ENCODE results near the gene ELOVL5. TPM values are rescaled to one million over a fixed set of nuclear protein-coding genes. Genes with fewer than 3 reads are reported as not detected.

ELOVL5 gene
- total and polyA plus RNA-seq, 4 donors: 22.1 to 77.8 (median 57.8) TPM

GRCh38 chr6:53382421-53382820 is 33.7 kb upstream of the ELOVL5 start:
- Histone ChIP-seq H3K27me3 (ENCODE audit: control insufficient read depth in 4 of 4, insufficient read depth in 4 of 4, low read length in 3 of 4) (no peaks in the 10 kb centered on the region), H3K4me1 (ENCODE audit: control insufficient read depth in 4 of 4, insufficient read depth in 4 of 4, low read length in 3 of 4) (peaks cover 0 to 9% (median 5%) of the 10 kb centered on the region in 4 donors), H3K27ac (ENCODE audit: low read depth in 1 of 2, low read length in 2 of 2) (no peak overlapping the region), H3K9ac (ENCODE audit: low read depth in 1 of 2, low read length in 2 of 2) (no peak overlapping the region), H3K4me3 (ENCODE audit: low read depth in 1 of 3, low read length in 3 of 3) (no peak overlapping the region), H3K9me3 (ENCODE audit: control insufficient read depth in 4 of 4, low read length in 3 of 4) (no peaks in the 10 kb centered on the region), H3K36me3 (ENCODE audit: control insufficient read depth in 4 of 4, insufficient read depth in 3 of 4, low read depth in 1 of 4, low read length in 3 of 4) (no peaks in the 10 kb centered on the region)
- 92% methylated on average over 5 of the region's 5 CpGs for WGBS
- DNase-seq (ENCODE audit: low spot score): no peak
- TF ChIP-seq HNF4A (conservative IDR thresholded peaks at IDR 0.05) (no peak), FOXA2 (IDR thresholded peaks at IDR 0.05) (no peak), TAF1 (conservative IDR thresholded peaks at IDR 0.05) (no peak), RXRA (IDR thresholded peaks at IDR 0.05) (no peak), CTCF (IDR thresholded peaks at IDR 0.05; ENCODE audit: low read depth, low read length, missing input control) (no peak), EGR1 (IDR thresholded peaks at IDR 0.05; ENCODE audit: low read depth in 2 of 2) (no peak), MAX (IDR thresholded peaks at IDR 0.05) (no peak), REST (IDR thresholded peaks at IDR 0.05) (no peak), YY1 (IDR thresholded peaks at IDR 0.05) (no peak), NR2F2 (IDR thresholded peaks at IDR 0.05) (no peak), SP1 (IDR thresholded peaks at IDR 0.05) (no peak), ATF3 (IDR thresholded peaks at IDR 0.05) (no peak), GABPA (IDR thresholded peaks at IDR 0.05 in 1 of 2, conservative IDR thresholded peaks at IDR 0.05 in 1 of 2) (no peak), ZBTB33 (IDR thresholded peaks at IDR 0.05) (no peak)

- WGBS: 95% methylated on average over 7 of the region's 7 CpGs
- no peaks in the 10 kb centered on the region for H3K36me3 ChIP-seq (ENCODE audit: control insufficient read depth in 4 of 4, insufficient read depth in 3 of 4, low read depth in 1 of 4, low read length in 3 of 4)
- TF ChIP-seq TAF1 (conservative IDR thresholded peaks at IDR 0.05) (no peak), NR2F2 (IDR thresholded peaks at IDR 0.05) (no peak), RAD21 (IDR thresholded peaks at IDR 0.05) (no peak), YY1 (IDR thresholded peaks at IDR 0.05) (no peak), RXRA (IDR thresholded peaks at IDR 0.05) (no peak), HNF4G (IDR thresholded peaks at IDR 0.05) (no peak)
- DNase-seq (ENCODE audit: low spot score): no peak
- H3K9me3 ChIP-seq (ENCODE audit: control insufficient read depth in 4 of 4, low read length in 3 of 4): no peaks in the 10 kb centered on the region
- H3K27ac ChIP-seq (ENCODE audit: low read depth in 1 of 2, low read length in 2 of 2): peak overlapping the region in 1 of 2 donors; percentile 79
- no peak overlapping the region for H3K4me3 ChIP-seq (ENCODE audit: low read depth in 1 of 3, low read length in 3 of 3)
- peaks cover 4 to 29% (median 25%) of the 10 kb centered on the region in 4 donors for H3K4me1 ChIP-seq (ENCODE audit: control insufficient read depth in 4 of 4, insufficient read depth in 4 of 4, low read length in 3 of 4)
- H3K27me3 ChIP-seq (ENCODE audit: control insufficient read depth in 4 of 4, insufficient read depth in 4 of 4, low read length in 3 of 4): no peaks in the 10 kb centered on the region
- H3K9ac ChIP-seq (ENCODE audit: low read depth in 1 of 2, low read length in 2 of 2): no peak overlapping the region
Observed at GRCh38 chr6:53378208-53378607, 29.5 kb upstream of the ELOVL5 start.
